Coronary artery (tissue), 2 donors: ENCODE results near the gene SZRD1.

ENCODE experiments used
- DNase-seq: peaks from one replicate; pipeline ENCODE4 v3.0.0-alpha.2; 2017; ENCODE audit warnings: low spot score
- H3K27ac ChIP-seq, 2 donors: fragments of 200-600 bp; sonication (generic); one replicate each; pipeline ENCODE4 v1.5.1; 2016 to 2019
- H3K4me3 ChIP-seq: fragments of 200-600 bp; sonication (generic); 2 replicates; pipeline ENCODE4 v1.5.1; 2016; ENCODE audit warnings: mild to moderate bottlenecking, moderate library complexity
- CTCF ChIP-seq: fragments of 200-600 bp; sonication (generic); IDR thresholded peaks from one replicate; pipeline ENCODE4 v1.5.1; 2019; ENCODE audit warnings: antibody characterized with exemption

SZRD1 gene

GRCh38 chr1:16366722-16367257 lies at the start of gene SZRD1:
SZRD1 (plus strand) TSS chr1:16367242; CDS start chr1:16367258, 16 bp downstream.
- Histone ChIP-seq H3K27ac (peak within 1 kb of the TSS; percentile 87 to 99), H3K4me3 (peak within 1 kb of the TSS; percentile 94)
- peak; percentile 98 for DNase-seq
- TF ChIP-seq CTCF = no peak

GRCh38 chr1:16318555-16318954 lies 48.5 kb upstream of the SZRD1 start:
- H3K4me3 ChIP-seq = no peak overlapping the region
- no peak for TF ChIP-seq CTCF
- H3K27ac ChIP-seq = no peak overlapping the region
- no peak for DNase-seq

GRCh38 chr1:16321176-16321867 lies 45.7 kb upstream of the SZRD1 start:
- Histone ChIP-seq H3K4me3 (no peak overlapping the region), H3K27ac (no peak overlapping the region)
- no peak for TF ChIP-seq CTCF
- no peak for DNase-seq

GRCh38 chr1:16324456-16324890 lies 42.6 kb upstream of the SZRD1 start:
- peak; percentile 71 for DNase-seq
- TF ChIP-seq CTCF = no peak
- Histone ChIP-seq H3K27ac (no peak overlapping the region), H3K4me3 (no peak overlapping the region)

GRCh38 chr1:16326833-16327404 lies 40.1 kb upstream of the SZRD1 start:
- TF ChIP-seq CTCF = no peak
- H3K27ac ChIP-seq = peak overlapping the region in 1 of 2 donors; percentile 16
- DNase-seq = no peak

GRCh38 chr1:16334655-16335340 lies 32.2 kb upstream of the SZRD1 start:
- no peak overlapping the region for H3K4me3 ChIP-seq
- no peak overlapping the region for H3K27ac ChIP-seq
- DNase-seq = no peak
- TF ChIP-seq CTCF = no peak

More at GRCh38 chr1:16326833-16327404, 40.1 kb upstream of the SZRD1 start:
- no peak overlapping the region for H3K4me3 ChIP-seq
